OCI-LY3 (cell line): Measurements from ENCODE around the gene CNGB1.

Source experiments
- H2AFZ ChIP-seq: fragments of 200-600, 300-600 bp; shearing (Covaris generic); 2 replicates; pipeline ENCODE4 v1.6.0; 2014; ENCODE audit warnings: antibody characterized with exemption, low read depth, low read length
- H3K27ac ChIP-seq: fragments of 200-600, 300-600 bp; sonication (generic); 2 replicates; pipeline ENCODE4 v1.5.1; 2014; ENCODE audit warnings: mild to moderate bottlenecking, low read length, moderate library complexity, mixed read lengths
- H3K27me3 ChIP-seq: fragments of 200-600, 300-600 bp; sonication (generic); 2 replicates; pipeline ENCODE4 v1.6.1; 2014; ENCODE audit warnings: low read depth, low read length, mixed read lengths
- H3K36me3 ChIP-seq: fragments of 200-600, 300-600 bp; sonication (generic); replicated peaks from 2 replicates; pipeline ENCODE3; 2014; ENCODE audit warnings: low read depth, low read length, mixed read lengths
- H3K4me1 ChIP-seq: fragments of 300-600, 200-600 bp; sonication (generic); 2 replicates; pipeline ENCODE4 v1.6.1; 2014; ENCODE audit warnings: low read length, mixed read lengths
- H3K4me2 ChIP-seq: fragments of 200-600, 300-600 bp; sonication (generic); 2 replicates; pipeline ENCODE4 v1.6.1; 2014; ENCODE audit warnings: low read length, mixed read lengths
- H3K4me3 ChIP-seq: fragments of 300-600, 200-600 bp; sonication (generic); 2 replicates; pipeline ENCODE4 v1.5.1; 2014; ENCODE audit warnings: antibody characterized with exemption, mild to moderate bottlenecking, low read length, moderate library complexity
- H3K79me2 ChIP-seq: fragments of 300-600, 200-600 bp; shearing (Covaris generic); 2 replicates; pipeline ENCODE4 v1.6.1; 2014; ENCODE audit warnings: mild to moderate bottlenecking, low read length, mixed read lengths
- H3K9ac ChIP-seq: fragments of 300-600, 200-600 bp; shearing (Covaris generic); 2 replicates; pipeline ENCODE4 v1.6.0; 2014; ENCODE audit warnings: mild to moderate bottlenecking, low read length, moderate library complexity
- H3K9me3 ChIP-seq: fragments of 200-600, 300-600 bp; shearing (Covaris generic); 2 replicates; pipeline ENCODE4 v1.6.1; 2014; ENCODE audit warnings: low read length, mixed read lengths; ENCODE audit not compliant: insufficient read depth
- H4K20me1 ChIP-seq: fragments of 200-600, 300-600 bp; sonication (generic); 2 replicates; pipeline ENCODE4 v1.6.1; 2016; ENCODE audit warnings: low read length, mixed read lengths; ENCODE audit not compliant: insufficient read depth
- EZH2phosphoT487 ChIP-seq: fragments of 200-600 bp; shearing (Covaris generic); IDR thresholded peaks from 2 replicates; pipeline ENCODE4 v1.6.1; 2018; ENCODE audit warnings: antibody characterized with exemption, mixed run types, low read depth
- TF ChIP-seq, protein P1 (sequence below): fragments of 200-600, 300-600 bp; sonication (generic); IDR thresholded peaks from 2 replicates; pipeline ENCODE4 v1.5.1; 2014; ENCODE audit warnings: antibody characterized with exemption, low read length, low read depth

The CNGB1 gene

DNA sequence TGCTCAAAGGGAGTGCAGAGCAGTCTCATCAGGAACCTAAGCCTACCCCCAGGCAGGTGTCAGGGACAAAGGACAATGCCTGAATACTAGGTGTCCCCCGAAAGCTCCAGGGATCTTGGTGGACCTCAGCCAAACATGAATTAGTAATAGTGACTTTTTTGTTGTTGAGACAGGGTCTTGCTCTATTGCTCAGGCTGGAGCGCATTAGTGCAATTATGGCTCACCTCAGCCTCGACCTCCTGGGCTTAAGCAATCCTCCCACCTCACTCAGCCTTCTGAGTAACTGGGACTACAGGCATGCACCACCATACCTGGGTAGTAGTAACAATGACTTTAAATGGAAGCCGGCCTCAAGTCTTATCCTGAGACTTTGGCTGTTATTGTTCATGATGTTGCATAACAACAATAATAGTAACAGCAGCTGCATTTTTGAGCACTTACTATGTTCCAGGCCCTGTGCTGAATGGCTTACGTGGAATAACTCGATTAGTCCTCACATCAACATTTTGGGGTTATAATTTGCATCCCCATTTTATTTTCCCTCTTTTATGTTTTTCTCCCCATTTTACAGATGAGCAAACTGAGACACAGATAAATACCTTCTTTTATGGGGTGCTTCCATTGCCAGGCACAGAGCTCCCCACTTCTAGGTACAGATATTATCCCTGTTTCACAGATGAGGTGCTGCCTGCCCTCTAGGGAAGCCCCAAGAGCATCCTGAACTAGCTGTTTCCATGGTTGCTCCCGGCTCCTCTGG is 19.5 kb downstream of the CNGB1 start:
- no peaks in the 10 kb centered on the region for H3K79me2 ChIP-seq
- no peaks in the 10 kb centered on the region for H3K4me1 ChIP-seq
- H3K4me3 ChIP-seq: no peak overlapping the region
- no peak overlapping the region for H3K27ac ChIP-seq
- TF ChIP-seq, protein P1, sequence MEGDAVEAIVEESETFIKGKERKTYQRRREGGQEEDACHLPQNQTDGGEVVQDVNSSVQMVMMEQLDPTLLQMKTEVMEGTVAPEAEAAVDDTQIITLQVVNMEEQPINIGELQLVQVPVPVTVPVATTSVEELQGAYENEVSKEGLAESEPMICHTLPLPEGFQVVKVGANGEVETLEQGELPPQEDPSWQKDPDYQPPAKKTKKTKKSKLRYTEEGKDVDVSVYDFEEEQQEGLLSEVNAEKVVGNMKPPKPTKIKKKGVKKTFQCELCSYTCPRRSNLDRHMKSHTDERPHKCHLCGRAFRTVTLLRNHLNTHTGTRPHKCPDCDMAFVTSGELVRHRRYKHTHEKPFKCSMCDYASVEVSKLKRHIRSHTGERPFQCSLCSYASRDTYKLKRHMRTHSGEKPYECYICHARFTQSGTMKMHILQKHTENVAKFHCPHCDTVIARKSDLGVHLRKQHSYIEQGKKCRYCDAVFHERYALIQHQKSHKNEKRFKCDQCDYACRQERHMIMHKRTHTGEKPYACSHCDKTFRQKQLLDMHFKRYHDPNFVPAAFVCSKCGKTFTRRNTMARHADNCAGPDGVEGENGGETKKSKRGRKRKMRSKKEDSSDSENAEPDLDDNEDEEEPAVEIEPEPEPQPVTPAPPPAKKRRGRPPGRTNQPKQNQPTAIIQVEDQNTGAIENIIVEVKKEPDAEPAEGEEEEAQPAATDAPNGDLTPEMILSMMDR: no peak
- TF ChIP-seq EZH2phosphoT487: no peak
- H4K20me1 ChIP-seq: no peaks in the 10 kb centered on the region
- H2AFZ ChIP-seq: no peak overlapping the region
- no peaks in the 10 kb centered on the region for H3K9me3 ChIP-seq
- H3K9ac ChIP-seq: no peak overlapping the region
- no peaks in the 10 kb centered on the region for H3K36me3 ChIP-seq
- H3K27me3 ChIP-seq: peaks cover 13% of the 10 kb centered on the region
- H3K4me2 ChIP-seq: no peak overlapping the region

DNA sequence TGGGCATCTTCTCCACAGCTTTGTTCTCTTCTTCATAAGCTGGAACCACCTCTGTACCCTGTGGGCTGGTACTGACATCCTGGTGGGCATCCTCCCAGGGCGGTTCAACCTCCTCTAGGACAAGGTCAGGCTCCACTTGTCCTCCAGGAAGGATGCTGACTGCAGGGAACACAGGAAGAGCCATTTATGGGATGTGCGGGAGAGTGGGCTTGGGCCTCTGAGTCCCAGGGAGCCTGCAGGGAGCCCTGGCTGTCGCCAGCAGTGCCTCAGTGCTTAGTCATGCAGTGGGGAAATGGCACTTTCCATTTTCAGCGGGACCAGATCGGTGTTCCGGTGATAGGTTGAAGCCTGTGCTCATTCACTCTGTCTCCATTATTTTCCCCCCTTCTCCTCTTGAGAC is 20.5 kb downstream of the CNGB1 start:
- no peak overlapping the region for H3K4me3 ChIP-seq
- H3K9me3 ChIP-seq: no peaks in the 10 kb centered on the region
- no peak overlapping the region for H2AFZ ChIP-seq
- no peak overlapping the region for H3K27ac ChIP-seq
- no peak overlapping the region for H3K4me2 ChIP-seq
- no peaks in the 10 kb centered on the region for H3K4me1 ChIP-seq
- H3K27me3 ChIP-seq: peaks cover 16% of the 10 kb centered on the region
- no peak for TF ChIP-seq EZH2phosphoT487
- TF ChIP-seq, protein P1: no peak
- H3K9ac ChIP-seq: no peak overlapping the region
- no peaks in the 10 kb centered on the region for H4K20me1 ChIP-seq
- no peaks in the 10 kb centered on the region for H3K79me2 ChIP-seq
- no peaks in the 10 kb centered on the region for H3K36me3 ChIP-seq

DNA sequence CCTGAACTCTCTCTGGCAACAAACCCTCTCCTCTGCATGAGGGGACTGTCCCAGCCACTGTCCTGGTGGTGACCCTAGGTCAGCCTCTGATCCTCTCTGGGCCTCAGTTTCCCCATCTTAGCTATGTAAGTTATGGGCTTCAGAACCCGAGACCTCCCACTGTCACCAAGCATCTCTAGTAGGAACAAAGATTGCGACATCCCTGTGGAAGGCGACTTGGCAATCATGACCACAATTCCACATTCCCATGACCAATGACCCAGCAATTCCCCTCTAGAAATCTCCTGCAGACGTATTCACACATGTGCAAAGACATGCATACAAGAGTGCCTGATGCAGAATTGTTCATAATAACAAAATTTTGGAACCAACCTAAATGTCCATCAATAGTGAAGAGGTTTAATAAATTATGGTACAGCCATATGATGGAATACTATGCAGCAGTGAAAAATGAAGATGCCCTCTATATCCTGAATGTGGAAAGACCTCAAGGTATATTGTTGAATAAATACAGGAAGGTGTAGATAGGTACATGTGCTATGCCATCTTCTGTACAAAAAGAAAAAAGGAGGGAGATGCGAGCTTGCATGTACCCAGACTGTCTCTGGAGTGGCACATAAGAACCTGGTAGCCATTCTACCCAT is 21.2 kb downstream of the CNGB1 start:
- no peaks in the 10 kb centered on the region for H3K79me2 ChIP-seq
- H2AFZ ChIP-seq: no peak overlapping the region
- TF ChIP-seq EZH2phosphoT487: no peak
- TF ChIP-seq, protein P1: no peak
- no peak overlapping the region for H3K4me3 ChIP-seq
- H4K20me1 ChIP-seq: no peaks in the 10 kb centered on the region
- no peak overlapping the region for H3K27ac ChIP-seq
- peaks cover 16% of the 10 kb centered on the region for H3K27me3 ChIP-seq
- no peak overlapping the region for H3K9ac ChIP-seq
- no peaks in the 10 kb centered on the region for H3K4me1 ChIP-seq
- H3K4me2 ChIP-seq: no peak overlapping the region
- H3K9me3 ChIP-seq: no peaks in the 10 kb centered on the region
- H3K36me3 ChIP-seq: no peaks in the 10 kb centered on the region

DNA sequence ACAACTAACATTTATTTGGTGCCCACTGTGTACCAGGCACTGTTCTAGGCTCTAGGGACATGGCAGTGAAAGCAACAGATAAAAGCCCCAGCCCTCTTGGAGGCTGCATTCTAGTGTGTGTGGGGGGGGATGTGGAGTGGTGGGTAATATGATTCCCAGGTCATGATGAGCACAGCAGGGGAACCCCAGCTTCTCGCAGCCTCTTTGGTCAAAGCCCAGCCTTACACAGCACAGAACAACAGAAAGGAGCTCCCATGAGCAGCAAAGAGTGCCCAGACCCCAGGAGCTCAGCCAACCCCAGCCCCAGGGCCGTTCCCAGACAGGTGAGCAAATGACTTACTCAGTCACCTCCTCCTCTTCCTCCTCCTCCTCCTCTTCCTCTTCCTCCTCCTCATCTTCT is 21.9 kb downstream of the CNGB1 start:
- Histone ChIP-seq H3K9me3 (no peaks in the 10 kb centered on the region), H3K4me1 (no peaks in the 10 kb centered on the region), H3K27me3 (peaks cover 20% of the 10 kb centered on the region), H3K9ac (no peak overlapping the region), H3K36me3 (no peaks in the 10 kb centered on the region), H3K79me2 (no peaks in the 10 kb centered on the region), H3K27ac (no peak overlapping the region), H3K4me2 (no peak overlapping the region), H4K20me1 (no peaks in the 10 kb centered on the region), H2AFZ (no peak overlapping the region), H3K4me3 (no peak overlapping the region)
- TF ChIP-seq, protein P1: no peak
- no peak for TF ChIP-seq EZH2phosphoT487
